ENCODE measurements around the gene MRC2.

MRC2 gene

GRCh38 chr17:62664336-62665120 lies 37.1 kb downstream of the MRC2 start:
- no peak overlapping the region for H2AFZ ChIP-seq (ENCODE audit: low read length, unreplicated experiment)
- H3K27ac ChIP-seq (ENCODE audit: low read depth, low read length) = no peak overlapping the region
- no peak overlapping the region for H3K4me3 ChIP-seq (ENCODE audit: low read depth, low read length)
- H3K36me3 ChIP-seq (ENCODE audit: insufficient read depth, low read length) = peaks cover 18% of the 10 kb centered on the region
- H3K79me2 ChIP-seq (ENCODE audit: control insufficient read depth, insufficient read depth, low read length, unreplicated experiment) = peaks cover 18% of the 10 kb centered on the region
- H3K4me1 ChIP-seq (ENCODE audit: control insufficient read depth, insufficient read depth, low read length, unreplicated experiment) = no peaks in the 10 kb centered on the region
- no peaks in the 10 kb centered on the region for H3K27me3 ChIP-seq (ENCODE audit: insufficient read depth, low read length)

- Histone ChIP-seq H3K27ac (ENCODE audit: low read depth, low read length) (no peak overlapping the region), H2AFZ (ENCODE audit: low read length, unreplicated experiment) (no peak overlapping the region), H3K4me1 (ENCODE audit: control insufficient read depth, insufficient read depth, low read length, unreplicated experiment) (no peaks in the 10 kb centered on the region), H3K4me3 (ENCODE audit: low read depth, low read length) (no peak overlapping the region), H3K79me2 (ENCODE audit: control insufficient read depth, insufficient read depth, low read length, unreplicated experiment) (peaks cover 14% of the 10 kb centered on the region), H3K36me3 (ENCODE audit: insufficient read depth, low read length) (peaks cover 7% of the 10 kb centered on the region), H3K27me3 (ENCODE audit: insufficient read depth, low read length) (no peaks in the 10 kb centered on the region)
These were observed 38.1 kb downstream of the MRC2 start for GRCh38 chr17:62665599-62665998.

- no peak overlapping the region for H2AFZ ChIP-seq (ENCODE audit: low read length, unreplicated experiment)
- H3K27me3 ChIP-seq (ENCODE audit: insufficient read depth, low read length) = no peaks in the 10 kb centered on the region
- peaks cover 4% of the 10 kb centered on the region for H3K36me3 ChIP-seq (ENCODE audit: insufficient read depth, low read length)
- no peaks in the 10 kb centered on the region for H3K4me1 ChIP-seq (ENCODE audit: control insufficient read depth, insufficient read depth, low read length, unreplicated experiment)
- H3K27ac ChIP-seq (ENCODE audit: low read depth, low read length) = no peak overlapping the region
- peaks cover 9% of the 10 kb centered on the region for H3K79me2 ChIP-seq (ENCODE audit: control insufficient read depth, insufficient read depth, low read length, unreplicated experiment)
- H3K4me3 ChIP-seq (ENCODE audit: low read depth, low read length) = no peak overlapping the region
These were observed 38.8 kb downstream of the MRC2 start for GRCh38 chr17:62666061-62666800.

- Histone ChIP-seq H3K36me3 (ENCODE audit: insufficient read depth, low read length) (peaks cover 4% of the 10 kb centered on the region; the same call in 1 of the 2 replicates), H3K27ac (ENCODE audit: low read depth, low read length) (no peak overlapping the region), H2AFZ (ENCODE audit: low read length, unreplicated experiment) (no peak overlapping the region), H3K4me3 (ENCODE audit: low read depth, low read length) (no peak overlapping the region), H3K27me3 (ENCODE audit: insufficient read depth, low read length) (no peaks in the 10 kb centered on the region), H3K4me1 (ENCODE audit: control insufficient read depth, insufficient read depth, low read length, unreplicated experiment) (no peaks in the 10 kb centered on the region), H3K79me2 (ENCODE audit: control insufficient read depth, insufficient read depth, low read length, unreplicated experiment) (peaks cover 8% of the 10 kb centered on the region)
These were observed 39.5 kb downstream of the MRC2 start for GRCh38 chr17:62666801-62667591.

GRCh38 chr17:62668091-62668804 lies 40.8 kb downstream of the MRC2 start:
- Histone ChIP-seq H3K4me1 (ENCODE audit: control insufficient read depth, insufficient read depth, low read length, unreplicated experiment) (no peaks in the 10 kb centered on the region), H3K27me3 (ENCODE audit: insufficient read depth, low read length) (no peaks in the 10 kb centered on the region), H3K27ac (ENCODE audit: low read depth, low read length) (no peak overlapping the region), H2AFZ (ENCODE audit: low read length, unreplicated experiment) (no peak overlapping the region), H3K4me3 (ENCODE audit: low read depth, low read length) (no peak overlapping the region), H3K36me3 (ENCODE audit: insufficient read depth, low read length) (peaks cover 4% of the 10 kb centered on the region; the same call in 1 of the 2 replicates), H3K79me2 (ENCODE audit: control insufficient read depth, insufficient read depth, low read length, unreplicated experiment) (peaks cover 4% of the 10 kb centered on the region)

- H3K27ac ChIP-seq (ENCODE audit: low read depth, low read length) = no peak overlapping the region
- no peaks in the 10 kb centered on the region for H3K4me1 ChIP-seq (ENCODE audit: control insufficient read depth, insufficient read depth, low read length, unreplicated experiment)
- H3K36me3 ChIP-seq (ENCODE audit: insufficient read depth, low read length) = no peaks in the 10 kb centered on the region
- no peak overlapping the region for H2AFZ ChIP-seq (ENCODE audit: low read length, unreplicated experiment)
- peaks cover 4% of the 10 kb centered on the region for H3K79me2 ChIP-seq (ENCODE audit: control insufficient read depth, insufficient read depth, low read length, unreplicated experiment)
- no peaks in the 10 kb centered on the region for H3K27me3 ChIP-seq (ENCODE audit: insufficient read depth, low read length)
- H3K4me3 ChIP-seq (ENCODE audit: low read depth, low read length) = no peak overlapping the region
These were observed 42.8 kb downstream of the MRC2 start for GRCh38 chr17:62670202-62670821.

GRCh38 chr17:62671553-62671952 lies 44.1 kb downstream of the MRC2 start:
- Histone ChIP-seq H3K36me3 (ENCODE audit: insufficient read depth, low read length) (no peaks in the 10 kb centered on the region), H3K27ac (ENCODE audit: low read depth, low read length) (no peak overlapping the region), H3K4me1 (ENCODE audit: control insufficient read depth, insufficient read depth, low read length, unreplicated experiment) (no peaks in the 10 kb centered on the region), H3K27me3 (ENCODE audit: insufficient read depth, low read length) (no peaks in the 10 kb centered on the region), H3K4me3 (ENCODE audit: low read depth, low read length) (no peak overlapping the region), H2AFZ (ENCODE audit: low read length, unreplicated experiment) (no peak overlapping the region), H3K79me2 (ENCODE audit: control insufficient read depth, insufficient read depth, low read length, unreplicated experiment) (peaks cover 4% of the 10 kb centered on the region)

- no peaks in the 10 kb centered on the region for H3K4me1 ChIP-seq (ENCODE audit: control insufficient read depth, insufficient read depth, low read length, unreplicated experiment)
- H3K79me2 ChIP-seq (ENCODE audit: control insufficient read depth, insufficient read depth, low read length, unreplicated experiment) = peaks cover 4% of the 10 kb centered on the region
- no peak overlapping the region for H3K27ac ChIP-seq (ENCODE audit: low read depth, low read length)
- no peak overlapping the region for H3K4me3 ChIP-seq (ENCODE audit: low read depth, low read length)
- no peak overlapping the region for H2AFZ ChIP-seq (ENCODE audit: low read length, unreplicated experiment)
- no peaks in the 10 kb centered on the region for H3K27me3 ChIP-seq (ENCODE audit: insufficient read depth, low read length)
- H3K36me3 ChIP-seq (ENCODE audit: insufficient read depth, low read length) = no peaks in the 10 kb centered on the region
These were observed 45.5 kb downstream of the MRC2 start for GRCh38 chr17:62672957-62673356.

GRCh38 chr17:62673614-62674362 lies 46.3 kb downstream of the MRC2 start:
- Histone ChIP-seq H3K36me3 (ENCODE audit: insufficient read depth, low read length) (no peaks in the 10 kb centered on the region), H3K4me3 (ENCODE audit: low read depth, low read length) (no peak overlapping the region), H3K79me2 (ENCODE audit: control insufficient read depth, insufficient read depth, low read length, unreplicated experiment) (peaks cover 4% of the 10 kb centered on the region), H3K27me3 (ENCODE audit: insufficient read depth, low read length) (no peaks in the 10 kb centered on the region), H3K27ac (ENCODE audit: low read depth, low read length) (no peak overlapping the region), H2AFZ (ENCODE audit: low read length, unreplicated experiment) (no peak overlapping the region), H3K4me1 (ENCODE audit: control insufficient read depth, insufficient read depth, low read length, unreplicated experiment) (no peaks in the 10 kb centered on the region)

Measured in ACC112 (cell line).